D721Med (cell line): ENCODE measurements around the gene IFI27L1.

Experiments
- DNase-seq: peaks from one replicate; pipeline ENCODE4 v3.0.0; 2011; ENCODE audit warnings: low spot score; ENCODE audit not compliant: insufficient read length
- FAIRE-seq: peaks from 2 replicates; lab custom pipeline; 2011; peaks lifted over from hg19 to GRCh38; lab: Jason Lieb, UNC
- TF ChIP-seq, protein P1 (sequence below): IDR thresholded peaks from 2 replicates; pipeline ENCODE4 v1.5.1; 2012; ENCODE audit warnings: mild to moderate bottlenecking, control low read depth; ENCODE audit not compliant: insufficient read depth; ENCODE audit errors: missing control alignments

IFI27L1 gene

DNA sequence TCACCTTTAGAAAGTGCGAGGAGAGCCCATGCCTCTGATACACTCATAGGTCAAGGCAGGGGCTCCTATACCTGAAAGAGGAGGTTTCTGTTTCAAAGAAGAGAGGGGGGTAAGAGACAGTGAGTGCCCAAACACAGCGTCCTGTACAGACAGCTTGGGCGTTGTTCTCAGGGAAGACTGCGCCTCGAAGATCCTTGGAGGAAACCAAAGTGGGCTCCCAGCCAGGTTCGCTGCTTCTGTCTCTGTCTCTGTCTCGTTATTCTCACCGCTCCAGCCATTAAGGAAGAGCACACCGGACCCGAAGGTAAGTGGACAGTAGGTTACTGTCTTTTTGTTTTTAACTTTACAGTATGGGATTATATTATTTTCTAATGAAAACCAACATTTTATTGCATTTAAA, 23.6 kb downstream of the IFI27L1 start:
- TF ChIP-seq, protein P1, sequence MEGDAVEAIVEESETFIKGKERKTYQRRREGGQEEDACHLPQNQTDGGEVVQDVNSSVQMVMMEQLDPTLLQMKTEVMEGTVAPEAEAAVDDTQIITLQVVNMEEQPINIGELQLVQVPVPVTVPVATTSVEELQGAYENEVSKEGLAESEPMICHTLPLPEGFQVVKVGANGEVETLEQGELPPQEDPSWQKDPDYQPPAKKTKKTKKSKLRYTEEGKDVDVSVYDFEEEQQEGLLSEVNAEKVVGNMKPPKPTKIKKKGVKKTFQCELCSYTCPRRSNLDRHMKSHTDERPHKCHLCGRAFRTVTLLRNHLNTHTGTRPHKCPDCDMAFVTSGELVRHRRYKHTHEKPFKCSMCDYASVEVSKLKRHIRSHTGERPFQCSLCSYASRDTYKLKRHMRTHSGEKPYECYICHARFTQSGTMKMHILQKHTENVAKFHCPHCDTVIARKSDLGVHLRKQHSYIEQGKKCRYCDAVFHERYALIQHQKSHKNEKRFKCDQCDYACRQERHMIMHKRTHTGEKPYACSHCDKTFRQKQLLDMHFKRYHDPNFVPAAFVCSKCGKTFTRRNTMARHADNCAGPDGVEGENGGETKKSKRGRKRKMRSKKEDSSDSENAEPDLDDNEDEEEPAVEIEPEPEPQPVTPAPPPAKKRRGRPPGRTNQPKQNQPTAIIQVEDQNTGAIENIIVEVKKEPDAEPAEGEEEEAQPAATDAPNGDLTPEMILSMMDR, result no peak
- DNase-seq, result no peak
- no peak for FAIRE-seq

DNA sequence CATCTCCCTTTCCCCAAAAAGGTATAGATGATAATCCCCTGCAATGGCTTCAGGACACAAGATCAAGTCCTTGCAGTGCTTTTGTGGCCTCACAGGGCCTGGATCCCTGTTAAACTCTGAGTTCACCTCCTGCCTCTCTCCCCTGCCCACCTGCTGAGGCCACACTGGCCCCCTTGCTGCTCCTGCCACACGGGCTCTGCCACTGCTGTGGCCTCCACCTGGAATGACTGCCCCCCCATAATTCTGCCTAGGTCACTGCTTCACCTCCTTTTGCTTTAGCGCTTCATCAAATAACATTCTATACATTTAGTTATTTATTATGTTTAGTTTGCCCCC, 28.8 kb downstream of the IFI27L1 start:
- no peak for FAIRE-seq
- DNase-seq, result no peak
- TF ChIP-seq, protein P1, result no peak

DNA sequence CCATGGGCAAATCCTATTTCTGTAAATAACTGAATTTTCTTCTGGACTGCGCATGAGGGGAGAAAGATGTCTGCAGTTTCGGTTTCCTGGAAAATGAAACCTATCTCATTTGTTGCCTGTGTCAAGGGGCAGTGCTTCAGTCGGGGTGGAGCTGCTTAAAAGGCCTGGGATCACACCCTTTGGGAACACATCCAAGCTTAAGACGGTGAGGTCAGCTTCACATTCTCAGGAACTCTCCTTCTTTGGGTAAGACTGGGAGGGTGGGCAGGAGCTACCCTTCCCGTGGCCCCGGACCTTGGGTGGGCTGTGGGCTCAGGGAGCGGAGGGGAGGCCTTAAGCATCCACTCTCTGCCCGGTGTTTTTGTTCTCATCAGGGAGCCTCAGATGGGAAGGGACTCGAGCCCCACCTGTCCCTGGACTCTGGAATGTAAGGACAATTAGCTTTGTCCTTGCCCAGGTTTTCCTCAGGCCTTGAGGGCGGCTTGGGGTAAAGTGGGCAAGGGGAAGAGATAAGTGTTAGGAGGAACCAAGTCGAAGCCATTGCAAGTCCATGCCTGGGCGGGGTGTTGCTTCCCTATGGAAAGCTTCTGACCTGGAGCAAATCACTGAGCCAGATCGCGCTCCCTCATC, 29.6 kb downstream of the IFI27L1 start, which contains the start of gene IFI27:
Gene IFI27, plus strand, starts transcription at position 185 of the 630 bp plus-strand sequence.
- TF ChIP-seq, protein P1, result no peak
- DNase-seq, result no peak
- no peak for FAIRE-seq

DNA sequence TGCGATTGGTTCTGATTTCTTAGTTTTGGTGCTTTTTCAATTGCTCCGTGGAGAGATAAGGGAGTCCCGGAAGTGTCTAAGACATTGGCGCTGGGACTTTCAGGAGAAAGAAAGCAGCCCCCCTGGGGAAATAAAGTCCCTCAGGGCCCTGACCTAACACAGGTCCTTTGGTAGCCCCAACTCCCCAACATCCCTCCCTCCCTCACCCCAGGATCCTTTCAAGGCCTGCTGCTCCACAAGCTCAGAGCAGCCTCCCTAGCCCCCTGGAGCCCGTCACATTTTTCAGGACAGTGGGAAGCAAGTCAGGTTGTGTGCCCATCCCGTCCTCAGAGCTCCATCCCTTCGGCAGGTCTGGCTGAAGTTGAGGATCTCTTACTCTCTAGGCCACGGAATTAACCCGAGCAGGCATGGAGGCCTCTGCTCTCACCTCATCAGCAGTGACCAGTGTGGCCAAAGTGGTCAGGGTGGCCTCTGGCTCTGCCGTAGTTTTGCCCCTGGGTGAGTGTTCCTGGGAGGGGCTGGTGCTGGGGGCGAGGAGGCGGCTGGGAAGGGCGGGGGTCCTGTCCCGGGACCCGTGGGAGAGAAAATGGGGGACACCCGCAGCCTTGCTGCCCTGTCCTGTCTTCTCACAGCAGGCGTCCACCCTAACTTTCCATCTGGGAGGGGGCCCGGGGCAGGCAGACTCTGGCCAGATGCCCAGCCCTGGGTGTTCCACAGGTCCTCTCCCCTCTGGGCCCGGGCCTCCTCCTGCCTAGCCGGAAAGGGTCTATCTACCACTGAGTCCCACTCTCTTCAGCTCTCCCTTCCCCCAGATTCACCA, 30.4 kb downstream of the IFI27L1 start:
- FAIRE-seq (no peak), DNase-seq (no peak)
- TF ChIP-seq, protein P1, result no peak

DNA sequence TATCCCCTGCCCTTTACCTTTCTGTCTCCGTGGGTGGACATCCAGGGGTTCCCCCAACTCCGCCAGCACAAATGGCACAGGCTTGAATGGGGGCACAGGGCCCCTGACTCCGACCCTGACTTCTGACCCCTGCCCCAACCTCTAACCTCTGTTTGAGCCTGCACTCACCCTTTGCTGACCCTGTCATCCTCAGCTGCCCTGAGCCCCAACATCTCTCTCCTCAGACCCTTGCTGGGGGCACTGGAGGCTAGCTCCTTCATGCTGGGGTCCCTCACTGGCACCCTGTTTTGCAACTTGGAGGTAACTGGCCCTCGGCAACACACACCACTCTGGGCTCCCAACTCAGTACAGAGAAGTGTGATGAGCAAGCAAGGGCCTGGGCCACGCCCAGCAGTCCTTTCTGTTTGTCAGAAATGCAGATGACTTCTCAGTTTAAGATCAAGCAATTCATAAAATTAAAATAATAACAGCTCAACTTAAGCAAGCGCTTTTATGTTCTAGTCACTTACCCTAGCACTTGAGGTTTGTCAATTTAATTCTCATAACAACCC, 31.5 kb downstream of the IFI27L1 start:
- FAIRE-seq, result no peak
- TF ChIP-seq, protein P1, result no peak
- DNase-seq, result no peak

DNA sequence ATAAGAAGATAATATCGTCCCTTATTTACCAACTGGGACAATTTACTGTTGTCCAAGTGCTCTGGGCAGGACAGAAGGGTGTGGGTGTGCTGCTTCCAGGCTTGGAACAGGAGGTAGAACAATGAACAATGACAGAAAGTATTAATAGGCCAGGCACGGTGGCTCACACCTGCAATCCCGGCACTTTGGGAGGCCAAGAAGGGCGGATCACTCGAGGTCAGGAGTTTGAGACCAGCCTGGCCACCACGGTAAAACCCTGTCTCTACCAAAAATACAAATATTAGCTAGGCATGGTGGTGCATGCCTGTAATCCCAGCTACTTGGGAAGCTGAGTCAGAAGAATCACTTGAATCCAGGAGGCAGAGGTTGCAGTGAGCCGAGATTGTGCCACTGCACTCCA, 32.0 kb downstream of the IFI27L1 start:
- FAIRE-seq (no peak), DNase-seq (no peak)
- TF ChIP-seq, protein P1, result no peak
